Measurements from ENCODE around the gene DCLK3. TPM values are rescaled to one million over a fixed set of nuclear protein-coding genes. Genes with fewer than 3 reads are reported as not detected.

Gene DCLK3
- total and polyA plus RNA-seq, 2 donors (not counting 1 experiment from before 2014, with no cell fraction given) = not detected

DNA sequence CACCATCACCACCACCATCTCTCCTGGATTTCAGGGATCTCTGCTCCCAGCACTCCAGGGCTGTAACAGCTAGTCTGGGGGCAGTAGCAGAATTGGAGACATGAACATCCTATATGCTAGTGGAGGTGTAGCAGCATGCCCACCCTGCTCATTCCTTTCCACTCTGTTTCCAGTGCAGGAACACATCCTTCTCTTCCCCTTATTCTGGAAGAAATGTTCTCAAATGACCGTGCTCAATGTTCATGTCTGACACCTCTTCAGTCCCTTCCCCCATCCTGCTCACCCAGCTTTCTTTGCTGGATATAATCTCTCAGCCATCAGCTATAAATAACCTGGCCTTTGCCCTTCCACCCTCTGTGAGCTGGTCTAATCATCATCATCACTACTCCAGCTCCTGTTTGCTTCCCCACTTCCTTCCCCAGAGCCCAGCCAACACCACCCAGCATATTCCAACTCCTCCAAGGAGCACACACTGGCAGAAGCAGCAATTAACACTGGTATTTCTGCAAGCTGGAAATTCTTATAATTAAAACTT, 31.1 kb downstream of the DCLK3 start:
- H3K79me2 ChIP-seq (ENCODE audit: control insufficient read depth, insufficient read depth, low read length) = no peaks in the 10 kb centered on the region
- no peak overlapping the region for H3K27ac ChIP-seq (ENCODE audit: low read length in 2 of 2)
- H3K9me3 ChIP-seq (ENCODE audit: control extremely low read depth in 1 of 3, control insufficient read depth in 2 of 3, insufficient read depth in 1 of 3, low read length in 2 of 3) = no peaks in the 10 kb centered on the region
- no peak for TF ChIP-seq EZH2 (IDR thresholded peaks at IDR 0.05; ENCODE audit: borderline replicate concordance, insufficient read depth, low read depth, low read length, poor library complexity, severe bottlenecking)
- TF ChIP-seq, protein P1, sequence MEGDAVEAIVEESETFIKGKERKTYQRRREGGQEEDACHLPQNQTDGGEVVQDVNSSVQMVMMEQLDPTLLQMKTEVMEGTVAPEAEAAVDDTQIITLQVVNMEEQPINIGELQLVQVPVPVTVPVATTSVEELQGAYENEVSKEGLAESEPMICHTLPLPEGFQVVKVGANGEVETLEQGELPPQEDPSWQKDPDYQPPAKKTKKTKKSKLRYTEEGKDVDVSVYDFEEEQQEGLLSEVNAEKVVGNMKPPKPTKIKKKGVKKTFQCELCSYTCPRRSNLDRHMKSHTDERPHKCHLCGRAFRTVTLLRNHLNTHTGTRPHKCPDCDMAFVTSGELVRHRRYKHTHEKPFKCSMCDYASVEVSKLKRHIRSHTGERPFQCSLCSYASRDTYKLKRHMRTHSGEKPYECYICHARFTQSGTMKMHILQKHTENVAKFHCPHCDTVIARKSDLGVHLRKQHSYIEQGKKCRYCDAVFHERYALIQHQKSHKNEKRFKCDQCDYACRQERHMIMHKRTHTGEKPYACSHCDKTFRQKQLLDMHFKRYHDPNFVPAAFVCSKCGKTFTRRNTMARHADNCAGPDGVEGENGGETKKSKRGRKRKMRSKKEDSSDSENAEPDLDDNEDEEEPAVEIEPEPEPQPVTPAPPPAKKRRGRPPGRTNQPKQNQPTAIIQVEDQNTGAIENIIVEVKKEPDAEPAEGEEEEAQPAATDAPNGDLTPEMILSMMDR (IDR thresholded peaks at IDR 0.05) = no peak
- Mint-ChIP-seq H3K27ac (no peak overlapping the region), H3K9me3 (ENCODE audit: insufficient read depth) (no peaks in the 10 kb centered on the region), H3K27me3 (peaks cover 16% of the 10 kb centered on the region), H3K4me1 (no peaks in the 10 kb centered on the region), H3K4me3 (no peak overlapping the region)
- ChIA-PET POLR2A (no interaction called here), CTCF (interaction anchor here (1.3 to 3.0 kb wide), 2 partner anchors 225 to 480 kb away, joined by 5 to 10 read pairs; no protein-coding TSS in a partner anchor)
- H3K9ac ChIP-seq (ENCODE audit: low read length) = no peak overlapping the region
- peaks cover 0 to 3% (median 0%) of the 10 kb centered on the region in 4 experiments for H3K27me3 ChIP-seq (replicated peaks in 1 of 4; ENCODE audit: control extremely low read depth in 1 of 4, control insufficient read depth in 3 of 4, insufficient read depth in 4 of 4, low read length in 3 of 4)
- no peaks in the 10 kb centered on the region for H3K36me3 ChIP-seq (replicated peaks in 1 of 2; ENCODE audit: control extremely low read depth in 1 of 2, control insufficient read depth in 1 of 2, extremely low read depth in 1 of 2, insufficient read depth in 2 of 2, low read length in 1 of 2)
- no peak overlapping the region for H3K4me3 ChIP-seq (ENCODE audit: control extremely low read depth in 1 of 5, extremely low read depth in 1 of 5, insufficient read depth in 1 of 5, low read depth in 2 of 5, low read length in 4 of 5)
- no peaks in the 10 kb centered on the region for H3K4me1 ChIP-seq (ENCODE audit: control insufficient read depth in 2 of 2, insufficient read depth in 2 of 2, low read length in 2 of 2)
- no peaks in the 10 kb centered on the region for H4K20me1 ChIP-seq (ENCODE audit: control insufficient read depth, insufficient read depth, low read length, poor library complexity, severe bottlenecking)
- intact Hi-C loops (cut with micrococcal nuclease) = no loop called here
- DNase-seq (no peak), ATAC-seq (ENCODE audit: low read depth) (no peak)
- no peak overlapping the region for H2AFZ ChIP-seq (ENCODE audit: insufficient read depth, low read depth, low read length, poor library complexity, severe bottlenecking)
- H3K4me2 ChIP-seq (replicated peaks; ENCODE audit: low read depth, low read length, poor library complexity, severe bottlenecking) = no peak overlapping the region
- 60% methylated on average over 1 of the region's 1 CpG for WGBS (ENCODE audit: insufficient coverage)

DNA sequence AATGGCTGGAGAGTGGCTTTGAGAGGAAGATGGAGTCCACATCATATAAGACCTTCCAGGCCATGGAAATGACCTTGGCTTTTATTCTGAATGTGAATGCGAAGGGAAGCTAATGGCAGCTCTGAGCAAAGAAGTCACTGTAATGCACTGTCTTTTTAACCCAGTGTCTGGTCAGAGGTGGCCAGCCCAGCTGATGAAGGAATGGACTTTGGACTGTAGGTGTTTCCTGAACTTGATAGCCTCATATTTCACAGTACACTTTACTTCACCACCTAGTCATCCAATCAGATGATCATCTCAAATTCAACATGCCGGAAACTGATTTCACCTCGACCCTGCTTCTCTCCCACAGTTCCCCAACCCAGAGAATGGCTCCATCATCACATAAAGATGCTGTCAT, 33.4 kb downstream of the DCLK3 start:
- Histone ChIP-seq H3K4me2 (replicated peaks; ENCODE audit: low read depth, low read length, poor library complexity, severe bottlenecking) (no peak overlapping the region), H3K36me3 (replicated peaks in 1 of 2; ENCODE audit: control extremely low read depth in 1 of 2, control insufficient read depth in 1 of 2, extremely low read depth in 1 of 2, insufficient read depth in 2 of 2, low read length in 1 of 2) (no peaks in the 10 kb centered on the region), H3K79me2 (ENCODE audit: control insufficient read depth, insufficient read depth, low read length) (no peaks in the 10 kb centered on the region), H3K4me1 (ENCODE audit: control insufficient read depth in 2 of 2, insufficient read depth in 2 of 2, low read length in 2 of 2) (no peaks in the 10 kb centered on the region), H2AFZ (ENCODE audit: insufficient read depth, low read depth, low read length, poor library complexity, severe bottlenecking) (no peak overlapping the region), H3K27me3 (replicated peaks in 1 of 4; ENCODE audit: control extremely low read depth in 1 of 4, control insufficient read depth in 3 of 4, insufficient read depth in 4 of 4, low read length in 3 of 4) (peaks cover 0 to 3% (median 0%) of the 10 kb centered on the region in 4 experiments), H3K9ac (ENCODE audit: low read length) (no peak overlapping the region), H3K9me3 (ENCODE audit: control extremely low read depth in 1 of 3, control insufficient read depth in 2 of 3, insufficient read depth in 1 of 3, low read length in 2 of 3) (no peaks in the 10 kb centered on the region), H3K27ac (ENCODE audit: low read length in 2 of 2) (no peak overlapping the region), H4K20me1 (ENCODE audit: control insufficient read depth, insufficient read depth, low read length, poor library complexity, severe bottlenecking) (no peaks in the 10 kb centered on the region), H3K4me3 (ENCODE audit: control extremely low read depth in 1 of 5, extremely low read depth in 1 of 5, insufficient read depth in 1 of 5, low read depth in 2 of 5, low read length in 4 of 5) (no peak overlapping the region)
- Mint-ChIP-seq H3K4me3 (no peak overlapping the region), H3K9me3 (ENCODE audit: insufficient read depth) (no peaks in the 10 kb centered on the region), H3K27me3 (peaks cover 20% of the 10 kb centered on the region), H3K27ac (no peak overlapping the region), H3K4me1 (no peaks in the 10 kb centered on the region)
- 83% methylated on average over 3 of the region's 3 CpGs for WGBS (ENCODE audit: insufficient coverage)
- CTCF ChIA-PET = interaction anchor here (0.6 to 2.4 kb wide), 3 partner anchors 9 to 482 kb away, joined by 3 to 8 read pairs (median 4); no protein-coding TSS in a partner anchor
- no peak for ATAC-seq (ENCODE audit: low read depth)
- no peak for TF ChIP-seq EZH2 (IDR thresholded peaks at IDR 0.05; ENCODE audit: borderline replicate concordance, insufficient read depth, low read depth, low read length, poor library complexity, severe bottlenecking)
- TF ChIP-seq, protein P1 (IDR thresholded peaks at IDR 0.05) = no peak
- POLR2A ChIA-PET = no interaction called here
- no peak for DNase-seq
- intact Hi-C loops (cut with micrococcal nuclease) = no loop called here

Data from B cell (primary cell).